ENCODE data around the gene ZNF26.

GRCh38 chr12:132941336-132941954, 44.7 kb upstream of the ZNF26 start:
- TF ChIP-seq CTCF (conservative IDR thresholded peaks at IDR 0.05 in 1 of 2, IDR thresholded peaks at IDR 0.05 in 1 of 2; ENCODE audit: extremely low read depth in 1 of 2, insufficient read depth in 1 of 2, low read depth in 1 of 2, low read length in 2 of 2): no peak
- TF ChIP-seq EZH2 (IDR thresholded peaks at IDR 0.05; ENCODE audit: borderline replicate concordance, low read length): no peak
